GM12891 (cell line): Measurements from ENCODE around the gene SLC17A6.

Source experiments
- DNase-seq: peaks from one replicate; pipeline ENCODE4 v3.0.0; 2011; ENCODE audit warnings: low spot score; ENCODE audit not compliant: insufficient read length
- FAIRE-seq: peaks from 2 replicates; lab custom pipeline; 2011; peaks lifted over from hg19 to GRCh38; lab: Jason Lieb, UNC
- PAX5 ChIP-seq: IDR thresholded peaks from 2 replicates; pipeline ENCODE4 v1.6.1; 2011; ENCODE audit warnings: low read length, moderate library complexity, mild to moderate bottlenecking; ENCODE audit not compliant: insufficient read depth, severe bottlenecking
- POLR2A ChIP-seq: IDR thresholded peaks from 2 replicates; pipeline ENCODE4 v1.6.1; 2011; ENCODE audit warnings: low read depth, low read length, control low read depth
- POLR2AphosphoS5 ChIP-seq: IDR thresholded peaks from 2 replicates; pipeline ENCODE4 v1.6.1; 2011; ENCODE audit warnings: low read depth, low read length, control low read depth
- POU2F2 ChIP-seq: IDR thresholded peaks from 2 replicates; pipeline ENCODE4 v1.6.1; 2011; ENCODE audit warnings: low read depth, mild to moderate bottlenecking, control low read depth, low read length, moderate library complexity
- SPI1 ChIP-seq: IDR thresholded peaks from 2 replicates; pipeline ENCODE4 v1.6.1; 2011; ENCODE audit warnings: low read depth, low read length, control low read depth
- TAF1 ChIP-seq: IDR thresholded peaks from 2 replicates; pipeline ENCODE4 v1.6.1; 2011; ENCODE audit warnings: low read depth, low read length, control low read depth

SLC17A6 gene

DNA sequence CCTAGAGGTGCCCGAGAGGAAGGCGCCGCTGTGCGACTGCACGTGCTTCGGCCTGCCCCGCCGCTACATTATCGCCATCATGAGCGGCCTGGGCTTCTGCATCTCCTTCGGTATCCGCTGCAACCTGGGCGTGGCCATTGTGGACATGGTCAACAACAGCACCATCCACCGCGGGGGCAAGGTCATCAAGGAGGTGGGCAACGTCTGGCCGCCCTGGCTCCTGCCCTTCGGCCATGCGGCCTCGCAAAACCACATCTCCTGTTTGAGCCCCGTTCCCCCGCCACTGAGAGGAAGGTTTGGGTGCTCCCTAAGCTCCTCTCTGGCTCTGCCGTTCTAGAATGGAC is 3.4 kb downstream of the SLC17A6 start:
- no peak for TF ChIP-seq SPI1
- no peak for TF ChIP-seq POLR2A
- TF ChIP-seq POU2F2 = no peak
- TF ChIP-seq TAF1 = no peak
- TF ChIP-seq PAX5 = no peak
- no peak for TF ChIP-seq POLR2AphosphoS5
- FAIRE-seq = no peak
- DNase-seq = no peak

DNA sequence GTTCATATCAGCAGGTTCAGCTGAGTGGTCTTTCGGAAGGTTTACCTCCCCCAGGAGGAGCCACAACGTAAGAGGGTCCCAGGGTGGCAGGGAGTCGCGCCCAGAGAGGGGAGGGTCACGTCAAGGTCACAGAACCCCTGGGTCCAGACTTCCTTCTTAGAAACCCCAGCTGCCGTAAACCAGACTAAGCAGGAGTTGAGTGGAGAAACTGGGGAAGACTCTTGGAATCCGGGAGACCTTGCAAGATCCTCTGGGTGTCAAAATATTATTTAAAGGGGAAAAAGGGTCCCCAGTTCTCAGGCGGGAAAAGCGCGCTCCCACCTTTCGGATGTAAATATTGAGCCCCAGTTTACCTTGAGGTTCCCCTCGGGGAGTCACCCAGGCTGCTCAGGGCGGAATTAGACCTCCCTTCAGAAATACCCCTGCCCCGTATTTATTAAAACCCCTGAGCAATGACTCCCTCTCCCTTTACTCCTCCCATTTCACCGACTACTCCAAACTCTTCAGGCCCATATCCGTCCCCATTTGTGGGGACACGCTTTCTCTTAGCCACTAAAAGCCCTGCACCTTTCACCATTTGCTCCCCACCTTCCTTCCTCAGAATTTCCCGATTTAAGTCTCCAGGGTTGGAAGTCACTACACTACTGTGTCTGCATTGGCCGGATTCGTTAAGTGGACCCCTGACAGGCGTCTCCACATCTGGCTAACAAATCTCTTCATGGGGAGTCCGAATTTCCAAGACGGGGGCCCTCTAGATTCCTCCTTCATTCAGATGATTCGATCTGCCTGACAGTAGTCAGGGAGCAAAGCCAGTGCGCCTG is 4.2 kb downstream of the SLC17A6 start:
- no peak for FAIRE-seq
- TF ChIP-seq SPI1 (no peak), POLR2AphosphoS5 (no peak), PAX5 (no peak)
- DNase-seq = no peak

DNA sequence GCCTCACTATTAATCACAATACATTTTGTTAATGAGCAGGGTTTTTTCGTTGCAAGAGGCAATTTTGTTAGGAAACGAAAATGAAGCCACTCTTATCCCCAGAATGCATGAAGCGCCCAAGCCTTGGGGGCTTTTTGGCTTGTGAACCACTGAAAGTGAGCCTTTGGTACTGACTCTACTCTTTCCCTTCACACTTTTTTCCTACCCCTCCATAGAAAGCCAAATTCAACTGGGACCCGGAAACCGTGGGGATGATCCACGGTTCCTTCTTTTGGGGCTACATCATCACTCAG is 4.8 kb downstream of the SLC17A6 start:
- TF ChIP-seq POLR2A = no peak
- no peak for TF ChIP-seq POU2F2
- no peak for TF ChIP-seq TAF1
- no peak for DNase-seq
- FAIRE-seq = no peak

- DNase-seq = no peak
- TF ChIP-seq POLR2A (no peak), TAF1 (no peak), POU2F2 (no peak), PAX5 (no peak), POLR2AphosphoS5 (no peak)
- no peak for FAIRE-seq
Measured at GRCh38 chr11:22343371-22344032, 5.3 kb downstream of the SLC17A6 start.

- TF ChIP-seq POLR2AphosphoS5 = no peak
- FAIRE-seq (no peak), DNase-seq (no peak)
Measured at GRCh38 chr11:22344081-22344480, 5.9 kb downstream of the SLC17A6 start.

DNA sequence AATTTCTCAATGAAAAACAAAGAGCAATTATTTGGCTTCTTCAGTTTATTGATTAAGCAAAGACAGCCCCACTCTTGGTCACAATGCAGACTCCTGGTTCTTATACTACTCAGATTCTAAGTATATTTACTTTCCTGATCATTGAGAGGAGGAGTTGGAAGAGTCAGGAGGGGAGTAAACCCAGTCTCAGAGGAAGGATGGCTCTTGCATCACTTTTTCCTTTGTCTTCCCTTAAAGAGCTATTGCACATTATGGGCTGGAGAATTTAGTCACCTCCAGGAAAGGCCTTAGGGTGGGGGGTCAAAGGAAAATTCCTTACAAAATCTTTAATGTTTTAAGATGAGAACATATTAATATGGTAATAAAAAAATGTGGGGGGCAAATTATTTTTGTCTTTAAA is 8.1 kb downstream of the SLC17A6 start:
- FAIRE-seq (no peak), DNase-seq (no peak)
- no peak for TF ChIP-seq SPI1
- no peak for TF ChIP-seq POLR2AphosphoS5
- no peak for TF ChIP-seq TAF1
- no peak for TF ChIP-seq POLR2A
- no peak for TF ChIP-seq PAX5
- no peak for TF ChIP-seq POU2F2

GRCh38 chr11:22347857-22348487 is 9.8 kb downstream of the SLC17A6 start:
- DNase-seq (no peak), FAIRE-seq (no peak)
- TF ChIP-seq PAX5 (no peak), POU2F2 (no peak), SPI1 (no peak), TAF1 (no peak), POLR2AphosphoS5 (no peak), POLR2A (no peak)

DNA sequence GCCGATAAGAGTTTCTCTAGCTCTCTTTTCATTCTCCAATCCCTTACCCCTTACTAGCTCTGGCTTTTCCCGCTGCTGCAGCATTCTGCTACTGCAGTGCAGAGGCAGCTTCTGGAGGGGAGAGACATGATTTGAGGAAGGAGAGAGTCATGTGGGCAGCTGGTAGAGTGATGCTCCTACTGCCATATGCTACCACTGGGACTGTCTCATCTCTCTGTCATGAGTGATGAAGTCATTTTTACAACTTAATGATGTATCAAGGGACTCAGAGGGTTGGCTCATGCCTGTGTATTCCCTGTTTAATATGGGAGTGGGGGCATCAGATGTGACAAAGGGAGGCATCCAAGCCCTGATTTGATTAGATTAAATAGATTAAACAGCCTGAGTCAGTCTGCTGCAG is 11.3 kb downstream of the SLC17A6 start:
- no peak for DNase-seq
- TF ChIP-seq POLR2A = no peak
- TF ChIP-seq TAF1 = no peak
- no peak for TF ChIP-seq SPI1
- TF ChIP-seq PAX5 = no peak
- no peak for TF ChIP-seq POLR2AphosphoS5
- TF ChIP-seq POU2F2 = no peak
- FAIRE-seq = no peak

- DNase-seq (no peak), FAIRE-seq (no peak)
- TF ChIP-seq SPI1 (no peak), POLR2AphosphoS5 (no peak), POU2F2 (no peak), PAX5 (no peak), TAF1 (no peak), POLR2A (no peak)
Measured at GRCh38 chr11:22359295-22359694, 21.1 kb downstream of the SLC17A6 start.

DNA sequence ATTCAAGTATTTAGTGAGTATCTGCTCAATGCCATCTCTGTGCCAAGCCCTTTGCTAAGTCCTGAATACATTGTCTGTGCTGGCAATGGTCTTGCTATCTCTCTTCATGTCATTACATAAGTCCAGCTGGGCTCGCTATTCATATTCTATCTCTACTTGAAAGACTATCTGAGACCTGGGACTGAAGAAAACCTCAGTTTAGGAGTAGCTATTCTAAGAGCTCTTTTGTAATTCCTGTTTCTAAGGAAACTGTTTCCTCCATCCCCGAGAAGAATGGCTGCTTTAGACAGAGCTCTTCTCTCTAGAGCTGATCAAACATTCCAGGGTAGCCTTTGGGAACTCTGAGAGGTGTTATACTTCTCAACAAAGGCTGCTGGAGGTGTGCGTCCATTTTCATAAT is 33.0 kb downstream of the SLC17A6 start:
- FAIRE-seq (no peak), DNase-seq (no peak)
- TF ChIP-seq POU2F2 = no peak
